HepG2 (cell line): ENCODE data around the gene KCTD15. TPM values are rescaled to one million over a fixed set of nuclear protein-coding genes. Genes with fewer than 3 reads are reported as not detected.
A peak's percentile ranks its signal among the peaks of the same experiment; 100 is the strongest.

Experiments used
- AHR ChIP-seq: IDR thresholded peaks from 2 replicates; pipeline ENCODE4 v1.6.1; 2018; ENCODE audit warnings: missing genetic modification reagents, missing compliant biosample characterization
- HIVEP1 ChIP-seq: sonication (generic); formaldehyde crosslinking; IDR thresholded peaks from 2 replicates; pipeline ENCODE4 v1.4.0; 2020; ENCODE audit warnings: mild to moderate bottlenecking, missing genetic modification reagents
- MEIS1 ChIP-seq: sonication (generic); formaldehyde crosslinking; IDR thresholded peaks from 2 replicates; pipeline ENCODE4 v1.9.0; 2021; ENCODE audit warnings: mild to moderate bottlenecking, missing genetic modification reagents, moderate library complexity, borderline replicate concordance
- NFATC3 ChIP-seq: sonication (generic); formaldehyde crosslinking; IDR thresholded peaks from 2 replicates; pipeline ENCODE4 v1.5.1; 2020; ENCODE audit warnings: mild to moderate bottlenecking, missing genetic modification reagents
- NFRKB ChIP-seq: fragments of 450-650 bp; IDR thresholded peaks from 2 replicates; pipeline ENCODE4 v1.6.1; 2017
- PRPF4 ChIP-seq: fragments of 200-400 bp; formaldehyde crosslinking; IDR thresholded peaks from 2 replicates; pipeline ENCODE4 v1.6.1; 2016; ENCODE audit warnings: low read length, low read depth; ENCODE audit not compliant: poor library complexity, severe bottlenecking
- SIX1 ChIP-seq: sonication (generic); formaldehyde crosslinking; IDR thresholded peaks from 2 replicates; pipeline ENCODE4 v1.4.0; 2020; ENCODE audit warnings: missing genetic modification reagents, borderline replicate concordance
- ZBTB3 ChIP-seq: sonication (generic); formaldehyde crosslinking; IDR thresholded peaks from 2 replicates; pipeline ENCODE4 v1.4.0; 2020; ENCODE audit warnings: low read depth, mild to moderate bottlenecking, moderate library complexity, missing genetic modification reagents, borderline replicate concordance
- ZC3H13 ChIP-seq: sonication (generic); formaldehyde crosslinking; IDR thresholded peaks from 2 replicates; pipeline ENCODE4 v1.8.1; 2023; ENCODE audit warnings: mild to moderate bottlenecking, missing genetic modification reagents, moderate library complexity
- ZKSCAN8 ChIP-seq: IDR thresholded peaks from 2 replicates; pipeline ENCODE4 v1.6.1; 2016; ENCODE audit warnings: borderline replicate concordance, missing genetic modification reagents, missing compliant biosample characterization
- ZNF160 ChIP-seq: sonication (generic); formaldehyde crosslinking; IDR thresholded peaks from 2 replicates; pipeline ENCODE4 v1.8.0; 2022; ENCODE audit warnings: mild to moderate bottlenecking, inconsistent platforms, missing genetic modification reagents
- ZNF510 ChIP-seq: sonication (generic); formaldehyde crosslinking; IDR thresholded peaks from 2 replicates; pipeline ENCODE4 v1.4.0; 2020; ENCODE audit warnings: low read depth, mild to moderate bottlenecking, missing genetic modification reagents
- ZNF577 ChIP-seq: sonication (generic); formaldehyde crosslinking; IDR thresholded peaks from 2 replicates; pipeline ENCODE4 v1.4.0; 2020; ENCODE audit warnings: mild to moderate bottlenecking, low read depth, missing genetic modification reagents, borderline replicate concordance
- ZNF660 ChIP-seq: sonication (generic); formaldehyde crosslinking; IDR thresholded peaks from 2 replicates; pipeline ENCODE4 v1.5.1; 2020; ENCODE audit warnings: mild to moderate bottlenecking, low read depth, missing genetic modification reagents, borderline replicate concordance
- polyA plus RNA-seq, 8 experiments: library from polyadenylated mRNA; depleted of rRNA in 3 of 8; stranded (reverse) in 7 of 8; unstranded in 1 of 8; fragments of >200 nt; fragmentation: Illumina TruSeq in 4 of 8; extraction: Trizol in 4 of 8; gene quantifications; 2 replicates each; pipeline versions ENCODE4 v1.2.1 to v1.2.3, GENCODE V29; 2011 to 2016; ENCODE audit warnings: low read depth in 4 of 8, missing spikeins in 1 of 8, mixed read lengths in 1 of 8; ENCODE audit not compliant: insufficient read depth in 1 of 8
- total RNA-seq, 5 experiments: library from RNA; depleted of rRNA; stranded (reverse); fragments of >200 nt; fragmentation: Illumina TruSeq; extraction: Trizol; gene quantifications; 2 replicates each; pipeline ENCODE4 v1.2.3, GENCODE V29; 2016; ENCODE audit warnings: low read depth in 1 of 5
- TF ChIP-seq, protein P1 (sequence below): sonication (generic); formaldehyde crosslinking; IDR thresholded peaks from 2 replicates; pipeline ENCODE4 v1.4.0; 2020; ENCODE audit warnings: mild to moderate bottlenecking, missing genetic modification reagents, borderline replicate concordance
- TF ChIP-seq, protein P2 (sequence below): sonication (generic); formaldehyde crosslinking; IDR thresholded peaks from 2 replicates; pipeline ENCODE4 v1.5.0; 2020; ENCODE audit warnings: missing genetic modification reagents
- TF ChIP-seq, protein P3 (sequence below): sonication (generic); formaldehyde crosslinking; IDR thresholded peaks from 2 replicates; pipeline ENCODE4; 2020; ENCODE audit warnings: missing genetic modification reagents, mild to moderate bottlenecking, borderline replicate concordance
- TF ChIP-seq, protein P4 (sequence below): sonication (generic); formaldehyde crosslinking; IDR thresholded peaks from 2 replicates; pipeline ENCODE4 v1.5.0; 2020; ENCODE audit warnings: mild to moderate bottlenecking, missing genetic modification reagents, borderline replicate concordance

The KCTD15 gene
- total and polyA plus RNA-seq, 2 of the 13 experiments (the other 11 are each of a cell fraction or from before 2014, with no cell fraction given), result 13.2 to 16.7 TPM

DNA sequence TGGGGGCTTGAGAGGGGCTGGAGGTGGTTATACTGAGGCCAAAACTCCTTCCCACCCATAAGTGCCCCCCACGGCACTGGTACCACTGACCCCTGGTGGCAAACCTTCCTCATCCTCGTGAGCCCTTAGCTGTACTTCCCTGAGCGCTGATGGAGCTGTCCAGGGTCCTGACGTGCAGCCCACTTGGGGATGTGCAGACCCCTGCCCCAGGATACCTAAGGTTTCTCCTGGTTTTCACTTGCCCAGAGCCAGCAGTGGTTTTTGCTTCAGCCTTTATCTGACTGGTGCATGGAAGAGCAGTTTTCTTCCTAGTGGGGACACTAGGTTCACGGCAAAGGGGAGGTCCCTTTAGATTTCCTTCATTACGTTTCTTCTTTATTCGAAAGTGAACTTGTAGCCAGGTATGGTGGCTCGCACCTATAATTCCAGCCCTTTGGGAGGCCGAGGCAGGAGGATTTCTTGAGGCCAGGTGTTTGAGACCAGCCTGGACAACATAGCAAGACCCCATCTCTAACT lies 28.7 kb upstream of the KCTD15 start (continued):
- TF ChIP-seq, protein P1, sequence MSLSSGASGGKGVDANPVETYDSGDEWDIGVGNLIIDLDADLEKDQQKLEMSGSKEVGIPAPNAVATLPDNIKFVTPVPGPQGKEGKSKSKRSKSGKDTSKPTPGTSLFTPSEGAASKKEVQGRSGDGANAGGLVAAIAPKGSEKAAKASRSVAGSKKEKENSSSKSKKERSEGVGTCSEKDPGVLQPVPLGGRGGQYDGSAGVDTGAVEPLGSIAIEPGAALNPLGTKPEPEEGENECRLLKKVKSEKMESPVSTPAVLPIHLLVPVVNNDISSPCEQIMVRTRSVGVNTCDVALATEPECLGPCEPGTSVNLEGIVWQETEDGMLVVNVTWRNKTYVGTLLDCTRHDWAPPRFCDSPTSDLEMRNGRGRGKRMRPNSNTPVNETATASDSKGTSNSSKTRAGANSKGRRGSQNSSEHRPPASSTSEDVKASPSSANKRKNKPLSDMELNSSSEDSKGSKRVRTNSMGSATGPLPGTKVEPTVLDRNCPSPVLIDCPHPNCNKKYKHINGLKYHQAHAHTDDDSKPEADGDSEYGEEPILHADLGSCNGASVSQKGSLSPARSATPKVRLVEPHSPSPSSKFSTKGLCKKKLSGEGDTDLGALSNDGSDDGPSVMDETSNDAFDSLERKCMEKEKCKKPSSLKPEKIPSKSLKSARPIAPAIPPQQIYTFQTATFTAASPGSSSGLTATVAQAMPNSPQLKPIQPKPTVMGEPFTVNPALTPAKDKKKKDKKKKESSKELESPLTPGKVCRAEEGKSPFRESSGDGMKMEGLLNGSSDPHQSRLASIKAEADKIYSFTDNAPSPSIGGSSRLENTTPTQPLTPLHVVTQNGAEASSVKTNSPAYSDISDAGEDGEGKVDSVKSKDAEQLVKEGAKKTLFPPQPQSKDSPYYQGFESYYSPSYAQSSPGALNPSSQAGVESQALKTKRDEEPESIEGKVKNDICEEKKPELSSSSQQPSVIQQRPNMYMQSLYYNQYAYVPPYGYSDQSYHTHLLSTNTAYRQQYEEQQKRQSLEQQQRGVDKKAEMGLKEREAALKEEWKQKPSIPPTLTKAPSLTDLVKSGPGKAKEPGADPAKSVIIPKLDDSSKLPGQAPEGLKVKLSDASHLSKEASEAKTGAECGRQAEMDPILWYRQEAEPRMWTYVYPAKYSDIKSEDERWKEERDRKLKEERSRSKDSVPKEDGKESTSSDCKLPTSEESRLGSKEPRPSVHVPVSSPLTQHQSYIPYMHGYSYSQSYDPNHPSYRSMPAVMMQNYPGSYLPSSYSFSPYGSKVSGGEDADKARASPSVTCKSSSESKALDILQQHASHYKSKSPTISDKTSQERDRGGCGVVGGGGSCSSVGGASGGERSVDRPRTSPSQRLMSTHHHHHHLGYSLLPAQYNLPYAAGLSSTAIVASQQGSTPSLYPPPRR (CRISPR knock-in tag), result no peak
- no peak for TF ChIP-seq ZKSCAN8 (CRISPR knock-in tag)
- no peak for TF ChIP-seq NFATC3 (CRISPR knock-in tag)
- no peak for TF ChIP-seq PRPF4
- TF ChIP-seq ZBTB3, result no peak
- TF ChIP-seq ZNF160 (CRISPR knock-in tag), result no peak
- no peak for TF ChIP-seq ZNF577 (CRISPR knock-in tag)
- TF ChIP-seq, protein P2, sequence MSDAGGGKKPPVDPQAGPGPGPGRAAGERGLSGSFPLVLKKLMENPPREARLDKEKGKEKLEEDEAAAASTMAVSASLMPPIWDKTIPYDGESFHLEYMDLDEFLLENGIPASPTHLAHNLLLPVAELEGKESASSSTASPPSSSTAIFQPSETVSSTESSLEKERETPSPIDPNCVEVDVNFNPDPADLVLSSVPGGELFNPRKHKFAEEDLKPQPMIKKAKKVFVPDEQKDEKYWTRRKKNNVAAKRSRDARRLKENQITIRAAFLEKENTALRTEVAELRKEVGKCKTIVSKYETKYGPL (CRISPR knock-in tag), result 0 out of 2 replicates have a peak, but pooled peaks have one; percentile 67
- TF ChIP-seq, protein P3, sequence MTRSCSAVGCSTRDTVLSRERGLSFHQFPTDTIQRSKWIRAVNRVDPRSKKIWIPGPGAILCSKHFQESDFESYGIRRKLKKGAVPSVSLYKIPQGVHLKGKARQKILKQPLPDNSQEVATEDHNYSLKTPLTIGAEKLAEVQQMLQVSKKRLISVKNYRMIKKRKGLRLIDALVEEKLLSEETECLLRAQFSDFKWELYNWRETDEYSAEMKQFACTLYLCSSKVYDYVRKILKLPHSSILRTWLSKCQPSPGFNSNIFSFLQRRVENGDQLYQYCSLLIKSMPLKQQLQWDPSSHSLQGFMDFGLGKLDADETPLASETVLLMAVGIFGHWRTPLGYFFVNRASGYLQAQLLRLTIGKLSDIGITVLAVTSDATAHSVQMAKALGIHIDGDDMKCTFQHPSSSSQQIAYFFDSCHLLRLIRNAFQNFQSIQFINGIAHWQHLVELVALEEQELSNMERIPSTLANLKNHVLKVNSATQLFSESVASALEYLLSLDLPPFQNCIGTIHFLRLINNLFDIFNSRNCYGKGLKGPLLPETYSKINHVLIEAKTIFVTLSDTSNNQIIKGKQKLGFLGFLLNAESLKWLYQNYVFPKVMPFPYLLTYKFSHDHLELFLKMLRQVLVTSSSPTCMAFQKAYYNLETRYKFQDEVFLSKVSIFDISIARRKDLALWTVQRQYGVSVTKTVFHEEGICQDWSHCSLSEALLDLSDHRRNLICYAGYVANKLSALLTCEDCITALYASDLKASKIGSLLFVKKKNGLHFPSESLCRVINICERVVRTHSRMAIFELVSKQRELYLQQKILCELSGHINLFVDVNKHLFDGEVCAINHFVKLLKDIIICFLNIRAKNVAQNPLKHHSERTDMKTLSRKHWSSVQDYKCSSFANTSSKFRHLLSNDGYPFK (CRISPR knock-in tag), result no peak
- no peak for TF ChIP-seq MEIS1 (CRISPR knock-in tag)
- TF ChIP-seq ZNF660 (CRISPR knock-in tag), result no peak
- no peak for TF ChIP-seq SIX1
- no peak for TF ChIP-seq NFRKB
- TF ChIP-seq AHR, result no peak; the same call in 1 of the 2 replicates
- 0 out of 2 replicates have a peak, but pooled peaks have one; percentile 43 for TF ChIP-seq ZNF510
- TF ChIP-seq HIVEP1 (CRISPR knock-in tag), result no peak
- TF ChIP-seq, protein P4, sequence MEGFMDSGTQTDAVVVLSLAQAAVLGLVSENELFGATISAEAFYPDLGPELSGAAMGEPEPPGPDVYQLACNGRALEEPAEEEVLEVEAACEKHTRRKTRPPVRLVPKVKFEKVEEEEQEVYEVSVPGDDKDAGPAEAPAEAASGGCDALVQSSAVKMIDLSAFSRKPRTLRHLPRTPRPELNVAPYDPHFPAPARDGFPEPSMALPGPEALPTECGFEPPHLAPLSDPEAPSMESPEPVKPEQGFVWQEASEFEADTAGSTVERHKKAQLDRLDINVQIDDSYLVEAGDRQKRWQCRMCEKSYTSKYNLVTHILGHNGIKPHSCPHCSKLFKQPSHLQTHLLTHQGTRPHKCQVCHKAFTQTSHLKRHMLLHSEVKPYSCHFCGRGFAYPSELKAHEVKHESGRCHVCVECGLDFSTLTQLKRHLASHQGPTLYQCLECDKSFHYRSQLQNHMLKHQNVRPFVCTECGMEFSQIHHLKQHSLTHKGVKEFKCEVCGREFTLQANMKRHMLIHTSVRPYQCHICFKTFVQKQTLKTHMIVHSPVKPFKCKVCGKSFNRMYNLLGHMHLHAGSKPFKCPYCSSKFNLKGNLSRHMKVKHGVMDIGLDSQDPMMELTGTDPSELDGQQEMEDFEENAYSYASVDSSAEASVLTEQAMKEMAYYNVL (CRISPR knock-in tag), result no peak
- no peak for TF ChIP-seq ZC3H13 (CRISPR knock-in tag)
